Retinal pigment epithelial cell (primary cell): ENCODE results near the gene EPX.

Experiments used
- DNase-seq: peaks from one replicate; pipeline ENCODE4 v3.0.0-alpha.2; 2010; ENCODE audit warnings: low read depth
- H3K4me3 ChIP-seq: 2 replicates; pipeline ENCODE4 v1.5.1; 2011; ENCODE audit warnings: mild to moderate bottlenecking, low read length, control low read depth, moderate library complexity
- TF ChIP-seq, protein P1 (sequence below): conservative IDR thresholded peaks from 2 replicates; pipeline ENCODE4 v1.5.1; 2011; ENCODE audit warnings: low read depth, low read length, control low read depth, inconsistent platforms

The EPX gene

DNA sequence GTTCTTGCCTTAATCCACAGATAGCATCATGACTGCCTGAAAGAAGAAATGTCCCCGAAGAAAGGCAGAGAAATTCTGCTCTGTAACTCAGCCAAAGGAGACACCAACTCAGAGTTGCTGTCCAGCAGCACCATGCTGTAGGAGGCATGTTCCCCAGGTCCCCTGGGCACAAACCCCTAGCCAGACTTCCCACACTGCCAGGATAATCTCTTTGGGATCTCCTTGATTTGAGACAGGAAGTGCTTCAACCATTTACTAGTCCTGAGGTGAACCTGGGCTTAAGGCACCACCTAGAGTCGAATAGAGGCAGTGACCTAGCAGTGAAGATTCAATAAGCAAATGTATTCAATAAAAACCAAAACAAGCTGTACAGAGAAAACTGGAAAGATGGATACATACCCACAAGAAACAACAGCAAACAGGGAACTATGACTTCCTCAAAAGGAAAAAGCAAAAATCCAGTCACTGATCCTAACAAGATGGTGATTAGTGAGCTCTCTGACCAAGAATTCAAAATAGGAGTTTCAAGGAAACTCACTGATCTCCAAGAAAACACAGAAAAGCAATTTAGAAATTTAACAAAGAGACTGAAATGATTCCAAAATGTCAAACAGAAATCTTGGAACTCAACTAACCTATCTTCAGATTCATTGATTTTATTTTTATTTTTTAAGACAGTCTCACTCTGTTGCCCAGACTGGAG, 20.0 kb upstream of the EPX start:
- no peak overlapping the region for H3K4me3 ChIP-seq
- TF ChIP-seq, protein P1, sequence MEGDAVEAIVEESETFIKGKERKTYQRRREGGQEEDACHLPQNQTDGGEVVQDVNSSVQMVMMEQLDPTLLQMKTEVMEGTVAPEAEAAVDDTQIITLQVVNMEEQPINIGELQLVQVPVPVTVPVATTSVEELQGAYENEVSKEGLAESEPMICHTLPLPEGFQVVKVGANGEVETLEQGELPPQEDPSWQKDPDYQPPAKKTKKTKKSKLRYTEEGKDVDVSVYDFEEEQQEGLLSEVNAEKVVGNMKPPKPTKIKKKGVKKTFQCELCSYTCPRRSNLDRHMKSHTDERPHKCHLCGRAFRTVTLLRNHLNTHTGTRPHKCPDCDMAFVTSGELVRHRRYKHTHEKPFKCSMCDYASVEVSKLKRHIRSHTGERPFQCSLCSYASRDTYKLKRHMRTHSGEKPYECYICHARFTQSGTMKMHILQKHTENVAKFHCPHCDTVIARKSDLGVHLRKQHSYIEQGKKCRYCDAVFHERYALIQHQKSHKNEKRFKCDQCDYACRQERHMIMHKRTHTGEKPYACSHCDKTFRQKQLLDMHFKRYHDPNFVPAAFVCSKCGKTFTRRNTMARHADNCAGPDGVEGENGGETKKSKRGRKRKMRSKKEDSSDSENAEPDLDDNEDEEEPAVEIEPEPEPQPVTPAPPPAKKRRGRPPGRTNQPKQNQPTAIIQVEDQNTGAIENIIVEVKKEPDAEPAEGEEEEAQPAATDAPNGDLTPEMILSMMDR: peak; percentile 60
- peak; percentile 5 for DNase-seq

DNA sequence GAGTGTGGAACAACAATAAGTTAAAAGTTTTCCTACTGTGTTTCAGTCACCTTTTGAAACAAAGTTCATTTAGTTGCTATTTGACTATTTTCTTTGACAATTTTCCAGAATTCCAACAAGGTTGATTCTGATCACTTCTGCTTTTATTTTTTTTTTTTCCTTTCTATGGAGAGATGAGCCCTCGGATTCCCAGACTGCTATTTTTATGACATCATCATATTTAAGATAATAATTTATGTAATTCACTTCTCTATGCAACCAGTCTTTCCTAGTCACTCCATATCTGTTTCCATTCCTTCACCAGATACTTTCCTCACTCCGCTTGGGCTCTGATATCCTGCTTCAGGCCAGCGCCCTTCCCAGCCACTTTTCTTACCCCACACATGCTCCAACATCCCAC, 17.7 kb upstream of the EPX start:
- no peak overlapping the region for H3K4me3 ChIP-seq
- no peak for DNase-seq
- TF ChIP-seq, protein P1: no peak

DNA sequence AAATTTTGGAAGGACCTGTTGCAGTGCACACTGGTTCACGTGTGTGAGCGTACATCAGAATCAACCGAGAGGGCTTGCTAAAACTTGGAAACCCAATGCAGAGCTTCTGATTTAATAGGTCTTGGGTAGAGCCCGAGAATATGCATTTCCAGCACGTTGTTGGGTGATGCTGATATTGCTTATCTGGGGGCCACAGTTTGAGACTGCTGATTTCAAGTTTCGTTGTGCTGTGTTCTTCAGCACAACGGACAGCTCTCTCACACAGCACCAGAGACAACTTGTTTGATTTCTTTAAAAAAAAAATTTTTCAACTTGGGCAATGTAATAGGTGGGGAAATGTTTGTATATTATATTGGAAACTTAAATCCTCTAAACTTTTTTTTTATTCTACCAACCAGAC, 16.3 kb upstream of the EPX start:
- TF ChIP-seq, protein P1: no peak
- DNase-seq: no peak
- no peak overlapping the region for H3K4me3 ChIP-seq

DNA sequence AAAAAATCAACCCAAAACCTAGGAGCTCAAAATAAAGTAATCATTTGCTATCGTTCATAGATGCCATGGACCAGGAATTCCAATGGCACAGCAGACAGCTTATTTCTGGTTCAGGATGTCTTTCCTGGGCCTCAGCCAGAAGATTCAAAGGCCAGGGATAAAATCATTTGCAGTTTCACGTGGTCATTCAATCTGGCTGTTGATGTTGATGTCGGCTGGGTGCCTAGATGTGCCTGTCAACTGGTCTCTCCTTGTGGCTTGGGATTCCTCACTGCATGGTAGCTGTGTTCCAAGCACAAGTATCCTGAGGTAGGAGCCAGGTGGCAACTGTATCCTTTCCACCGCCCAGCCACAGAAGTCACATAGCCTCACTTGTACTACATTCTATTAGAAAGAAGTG, 10.7 kb upstream of the EPX start:
- H3K4me3 ChIP-seq: no peak overlapping the region
- DNase-seq: no peak
- TF ChIP-seq, protein P1: no peak

DNA sequence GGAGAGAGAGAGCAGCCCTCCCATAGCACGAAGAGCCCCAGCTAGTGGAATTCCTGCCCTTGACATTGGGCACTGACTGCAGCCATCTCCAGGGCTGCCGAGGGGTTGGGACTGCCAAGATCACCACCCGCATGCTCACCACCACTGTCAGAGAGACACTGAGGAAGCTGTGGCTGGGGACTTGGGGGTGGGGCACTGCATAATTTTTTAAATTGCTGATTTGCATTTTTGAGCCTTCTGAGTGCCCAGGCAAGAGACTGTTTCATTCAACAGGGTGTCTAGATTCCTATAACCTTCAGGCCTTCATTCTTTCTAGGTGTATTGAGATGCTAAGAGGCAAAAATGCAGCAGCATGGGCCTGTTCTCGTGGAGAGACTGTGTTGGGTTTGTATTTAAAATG, 9.0 kb upstream of the EPX start:
- H3K4me3 ChIP-seq: no peak overlapping the region
- DNase-seq: no peak
- TF ChIP-seq, protein P1: no peak

DNA sequence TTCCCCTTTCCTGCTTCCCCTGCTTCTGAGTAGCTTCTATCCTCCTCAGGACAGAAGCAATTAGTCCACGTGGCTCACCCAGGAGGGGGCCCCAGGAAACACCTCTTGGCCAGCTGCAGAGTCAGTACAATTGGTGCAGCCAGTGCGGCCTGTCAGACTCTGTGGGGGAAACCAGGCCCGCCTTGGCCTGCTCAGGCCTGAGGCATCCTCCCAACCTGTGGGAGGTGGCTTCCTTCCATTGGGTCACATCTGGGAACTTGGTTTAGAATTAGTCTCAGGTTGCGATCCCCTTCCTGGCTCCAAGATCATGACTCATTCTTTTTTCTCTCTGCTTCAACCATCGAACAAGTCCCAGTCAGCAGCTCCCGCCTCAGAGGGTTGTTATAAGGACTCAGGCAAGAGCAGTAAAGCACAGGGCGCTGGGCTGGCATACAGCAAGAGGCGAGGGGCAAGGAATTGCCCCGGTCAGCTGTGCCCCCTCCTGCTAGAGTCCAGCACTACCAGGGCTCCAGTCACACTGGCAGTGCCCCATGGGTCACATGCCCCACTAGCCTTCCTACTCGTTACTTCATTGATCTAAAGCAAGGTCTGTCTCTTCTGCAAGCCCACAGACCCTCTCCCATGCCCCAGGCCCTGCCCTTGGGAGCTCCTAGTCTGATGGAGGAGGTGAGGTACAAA, 8.1 kb upstream of the EPX start:
- DNase-seq: no peak
- H3K4me3 ChIP-seq: no peak overlapping the region
- TF ChIP-seq, protein P1: no peak

DNA sequence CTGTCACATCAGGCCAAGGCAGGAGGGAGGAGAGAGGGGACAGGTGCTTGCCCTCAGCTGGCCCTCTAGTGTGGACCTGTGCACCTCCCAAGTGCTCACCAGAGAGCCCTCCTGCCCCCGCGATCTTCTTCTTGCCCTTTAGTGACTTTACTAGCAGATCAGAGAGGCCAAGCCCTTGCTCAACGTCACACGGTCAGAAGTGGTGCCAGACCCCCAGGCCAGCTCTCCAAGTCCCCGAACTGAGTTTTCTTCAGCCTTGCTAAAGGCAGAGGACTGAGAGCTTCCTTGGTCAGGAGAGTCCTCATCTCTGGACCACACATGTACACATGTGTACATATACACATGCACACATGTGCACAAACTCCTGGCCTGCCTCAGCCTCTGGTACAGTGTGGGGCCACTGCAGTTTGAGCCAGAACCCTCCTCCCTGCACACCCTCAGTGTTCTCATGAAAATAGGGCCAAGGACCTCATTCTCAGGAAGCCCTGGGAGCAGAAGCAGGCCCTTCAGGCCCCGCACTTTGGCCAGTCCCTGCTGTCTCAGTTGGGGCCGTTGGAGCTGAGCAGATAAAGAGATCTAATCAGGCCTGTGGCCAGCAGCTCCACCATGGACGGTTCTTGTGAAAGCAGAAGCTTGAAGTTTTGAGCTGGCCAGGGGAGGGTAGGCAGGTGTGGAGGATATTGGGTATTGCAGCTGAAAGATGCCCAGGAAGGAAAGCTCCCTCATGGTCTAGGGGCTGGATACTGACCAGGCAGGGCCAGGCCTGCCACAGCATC, 7.4 kb upstream of the EPX start:
- TF ChIP-seq, protein P1: no peak
- no peak for DNase-seq
- no peak overlapping the region for H3K4me3 ChIP-seq
